Measurements from ENCODE around the gene IL21.
"Not testable (repeated sequence)": the region's sequence is repeated elsewhere in the genome, so short reads cannot be mapped to it uniquely, and the experiment has no call there.

IL21 gene

DNA sequence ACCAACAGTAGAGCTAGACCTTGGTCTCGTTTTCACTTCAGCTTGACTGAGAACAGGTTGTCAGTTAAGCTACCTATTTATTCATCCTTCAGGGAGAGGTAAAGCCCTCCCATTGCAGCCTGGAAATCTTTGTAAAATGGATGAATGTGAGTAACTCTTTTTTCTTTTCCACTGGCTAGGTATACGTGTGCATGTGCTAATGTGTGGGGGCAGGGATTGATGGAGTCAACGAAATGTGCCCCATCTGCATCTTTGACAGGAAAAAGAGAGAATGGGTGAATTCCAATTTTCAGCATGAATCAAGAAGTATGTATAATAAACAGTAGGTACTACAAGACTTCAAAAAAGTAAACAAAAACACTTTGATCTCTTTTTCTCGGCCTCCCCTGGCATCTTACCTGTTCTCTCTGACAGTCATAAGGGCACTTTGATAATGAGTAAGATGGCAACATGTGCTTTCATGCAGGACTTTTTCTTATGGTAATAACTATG, at the start of gene IL21:
TSS of gene IL21 (minus strand) at position 51 of the 492 bp plus-strand sequence. CDS start 55 bp downstream, outside the sequence.
- DNase-seq = no peak

- no peak for DNase-seq
Measured at GRCh38 chr4:122669911-122670738, 49.3 kb upstream of the IL21 start.

DNA sequence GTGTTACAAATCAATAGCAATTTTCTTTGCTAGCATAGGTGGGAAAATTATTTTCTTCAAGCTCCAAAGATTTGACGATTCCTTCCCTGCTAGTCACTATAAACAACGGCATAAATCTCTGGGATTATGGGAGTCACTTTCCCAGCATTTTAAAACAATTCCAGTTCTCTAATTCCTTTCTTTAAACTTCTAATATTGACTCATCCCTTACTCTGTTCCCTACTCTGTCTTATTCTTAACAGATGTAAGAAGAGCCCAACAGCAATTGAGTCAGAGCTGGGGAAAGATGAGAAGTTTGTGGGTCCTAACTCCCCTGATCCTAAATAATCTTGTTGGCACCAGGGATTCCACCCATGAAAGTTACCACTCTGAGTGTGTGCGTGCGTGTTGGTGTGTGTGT, 47.4 kb upstream of the IL21 start:
- no peak for DNase-seq

DNA sequence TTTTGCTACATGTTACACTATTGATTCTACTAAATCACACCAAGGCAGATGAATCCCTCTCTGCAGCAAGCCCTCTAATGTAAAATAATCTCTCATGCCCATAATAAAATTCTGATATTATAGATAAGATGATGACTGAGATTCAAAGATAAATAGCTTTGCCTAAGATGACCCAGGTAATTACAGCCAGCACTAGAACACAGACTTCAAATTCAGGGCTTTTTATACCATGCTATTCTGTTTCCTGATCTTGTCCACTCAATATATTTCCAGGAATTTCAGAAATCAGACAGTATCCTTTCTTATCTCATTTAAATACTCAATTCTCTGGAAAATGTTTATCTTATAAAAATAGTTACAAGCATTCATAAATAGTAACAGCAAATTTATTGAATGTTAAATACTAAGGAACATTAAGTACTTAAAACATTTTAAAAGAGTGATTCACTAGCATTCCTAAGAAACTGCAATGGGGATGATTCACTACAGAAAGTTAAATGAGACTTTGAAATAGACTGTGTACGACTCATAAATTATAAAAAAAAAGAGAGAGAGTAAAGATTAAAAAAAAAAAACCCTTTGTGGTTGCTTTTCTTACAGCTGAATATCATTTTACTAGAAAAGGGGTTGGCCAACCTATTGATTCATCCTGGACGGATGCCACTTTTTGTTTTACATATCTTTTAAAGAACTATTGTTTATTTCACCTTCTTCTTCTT, 45.8 kb upstream of the IL21 start:
- DNase-seq = no peak

- DNase-seq = no peak
Measured at GRCh38 chr4:122665161-122665929, 44.5 kb upstream of the IL21 start.

GRCh38 chr4:122663814-122664610, 43.1 kb upstream of the IL21 start:
- DNase-seq = no peak

GRCh38 chr4:122663291-122663690, 42.4 kb upstream of the IL21 start:
- DNase-seq = no peak

GRCh38 chr4:122662701-122663100, 41.8 kb upstream of the IL21 start:
- DNase-seq = no peak

DNA sequence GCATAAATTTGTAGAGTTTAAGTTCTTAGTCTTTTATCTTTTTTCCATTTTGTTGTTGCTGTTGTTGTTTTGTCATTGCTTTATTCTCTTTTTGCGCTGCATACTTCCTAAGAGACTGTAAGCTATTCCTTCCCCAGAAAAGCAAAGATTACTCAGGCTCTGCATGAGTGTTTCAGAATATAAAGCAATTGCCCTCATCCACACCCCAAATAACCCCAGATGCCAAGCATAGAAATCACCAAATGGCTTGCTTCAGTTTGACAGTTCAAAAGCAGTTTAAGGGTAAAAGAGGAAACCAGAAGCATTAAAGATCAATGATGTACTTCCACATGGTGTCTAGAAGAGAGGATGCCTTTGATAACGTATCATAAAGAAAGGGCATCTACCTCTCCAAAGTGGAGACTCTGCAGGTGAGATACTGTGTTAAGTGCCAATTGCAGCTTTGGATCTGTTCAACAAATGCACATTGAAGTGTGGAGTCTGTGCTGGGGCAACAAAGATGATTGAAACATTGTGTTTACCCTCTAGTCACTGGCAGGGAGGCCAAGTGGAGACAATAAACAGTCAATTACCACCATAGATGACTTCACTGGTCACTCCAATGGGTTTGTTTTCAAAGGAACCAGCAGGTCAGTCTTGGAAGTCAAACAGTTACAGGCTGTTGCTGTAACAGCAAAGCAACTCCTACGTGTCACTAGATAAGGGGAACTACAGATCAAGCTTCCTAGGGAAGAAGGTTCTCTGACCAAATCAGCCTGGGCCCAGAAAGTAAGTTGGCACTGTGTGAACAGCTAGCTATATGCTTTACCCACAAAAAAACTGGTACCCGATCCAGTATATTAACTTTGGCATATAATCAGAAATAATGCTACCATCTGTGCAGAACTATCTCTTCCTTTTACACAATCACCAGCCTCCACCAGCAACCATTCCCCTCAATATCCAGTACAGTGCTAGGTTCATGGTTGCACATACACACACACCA, 40.6 kb upstream of the IL21 start:
- DNase-seq = no peak

GRCh38 chr4:122658818-122659295, 38.0 kb upstream of the IL21 start:
- DNase-seq = no peak

DNA sequence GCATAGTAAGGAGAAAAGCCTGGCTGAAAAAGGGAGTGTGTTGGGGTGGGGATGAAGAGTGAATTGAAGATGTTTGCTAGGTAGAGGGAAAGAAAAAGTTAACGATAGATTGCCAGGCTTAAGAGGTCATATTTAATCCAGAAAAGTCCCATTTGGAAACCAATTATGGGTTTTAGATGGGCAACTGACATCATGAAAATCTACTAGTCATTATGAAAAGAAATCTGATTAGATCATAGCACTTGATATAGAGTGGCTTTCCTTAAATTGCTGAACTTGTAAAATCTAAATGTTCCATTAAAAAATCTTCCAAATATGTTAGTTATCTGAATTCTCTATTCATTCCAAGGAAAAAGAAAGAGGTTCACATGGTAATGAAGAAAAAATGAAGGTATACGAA, 37.5 kb upstream of the IL21 start:
- DNase-seq = no peak

GRCh38 chr4:122657553-122657952, 36.7 kb upstream of the IL21 start:
- DNase-seq = no peak

DNA sequence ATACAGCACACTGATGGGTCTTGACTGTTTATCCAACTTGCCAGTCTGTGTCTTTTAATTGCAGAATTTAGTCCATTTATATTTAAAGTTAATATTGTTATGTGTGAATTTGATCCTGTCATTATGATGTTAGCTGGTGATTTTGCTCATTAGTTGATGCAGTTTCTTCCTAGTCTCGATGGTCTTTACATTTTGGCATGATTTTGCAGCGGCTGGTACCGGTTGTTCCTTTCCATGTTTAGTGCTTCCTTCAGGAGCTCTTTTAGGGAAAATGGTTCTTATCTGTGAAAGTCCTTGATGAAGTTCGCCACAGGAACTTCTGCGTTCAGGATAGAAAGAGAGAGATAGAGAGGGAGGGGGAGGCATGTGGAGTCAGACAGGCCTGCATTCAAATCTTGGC, 35.7 kb upstream of the IL21 start:
- not testable (repeated sequence) for DNase-seq

GRCh38 chr4:122652379-122652778, 31.5 kb upstream of the IL21 start:
- DNase-seq = no peak

DNA sequence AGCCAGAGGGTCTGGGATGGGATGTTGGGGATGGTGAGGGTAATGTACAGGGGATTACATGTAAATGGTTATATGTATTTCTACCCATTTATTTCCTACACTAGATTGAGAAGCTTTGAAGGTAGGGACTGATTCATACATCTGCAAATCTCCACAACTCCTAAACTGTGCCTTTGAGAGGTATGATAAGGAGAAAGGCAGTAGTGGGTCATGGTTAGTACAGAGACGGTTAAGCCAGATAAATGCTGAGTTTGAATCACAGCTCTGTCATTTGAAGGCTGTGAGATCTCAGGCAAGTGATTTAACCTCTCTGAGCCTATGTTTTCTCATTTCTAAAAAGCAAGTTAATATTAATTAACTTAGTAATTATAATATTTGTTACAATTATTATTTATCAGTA, 29.3 kb upstream of the IL21 start:
- DNase-seq = no peak

GRCh38 chr4:122647656-122648055, 26.8 kb upstream of the IL21 start:
- DNase-seq = no peak

DNA sequence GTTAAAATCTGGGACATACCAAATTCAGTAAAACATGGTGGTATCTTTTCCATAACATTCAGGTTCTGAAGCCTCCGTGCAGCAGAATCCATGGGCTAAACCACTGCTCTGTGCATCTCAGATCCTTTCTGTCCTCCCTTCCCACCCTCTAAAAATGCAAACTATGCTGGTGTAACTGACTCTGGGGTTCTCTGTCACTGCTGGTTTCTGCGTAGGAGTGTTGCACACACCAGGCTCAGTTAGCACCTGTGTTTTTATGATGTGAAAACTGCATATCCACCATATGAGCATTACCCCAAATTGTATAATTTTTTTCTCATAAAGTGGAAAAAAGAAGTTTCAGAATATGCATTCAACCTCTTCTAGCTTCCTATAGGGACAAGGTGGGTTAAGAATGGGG, 22.4 kb upstream of the IL21 start:
- no peak for DNase-seq

- no peak for DNase-seq
Measured at GRCh38 chr4:122639181-122639580, 18.3 kb upstream of the IL21 start.

DNA sequence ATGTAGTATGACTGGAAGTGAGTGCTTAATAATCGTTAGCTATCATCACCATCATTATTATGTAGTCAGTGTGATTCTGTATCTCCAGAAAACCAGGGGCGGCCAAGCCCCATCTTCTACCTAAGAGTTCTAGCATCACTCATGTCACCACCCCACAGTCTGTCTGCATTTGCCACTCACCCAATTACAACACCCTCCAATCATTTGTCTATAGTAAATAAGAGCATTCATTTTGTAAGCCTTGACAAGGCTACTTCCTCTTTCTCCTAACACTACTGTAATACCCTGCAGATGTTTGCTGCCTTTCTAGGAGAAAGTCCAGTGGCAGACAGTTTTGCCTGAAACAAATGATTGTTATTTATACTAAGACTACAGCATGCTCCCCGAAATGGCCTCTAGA, 15.8 kb upstream of the IL21 start:
- no peak for DNase-seq

DNA sequence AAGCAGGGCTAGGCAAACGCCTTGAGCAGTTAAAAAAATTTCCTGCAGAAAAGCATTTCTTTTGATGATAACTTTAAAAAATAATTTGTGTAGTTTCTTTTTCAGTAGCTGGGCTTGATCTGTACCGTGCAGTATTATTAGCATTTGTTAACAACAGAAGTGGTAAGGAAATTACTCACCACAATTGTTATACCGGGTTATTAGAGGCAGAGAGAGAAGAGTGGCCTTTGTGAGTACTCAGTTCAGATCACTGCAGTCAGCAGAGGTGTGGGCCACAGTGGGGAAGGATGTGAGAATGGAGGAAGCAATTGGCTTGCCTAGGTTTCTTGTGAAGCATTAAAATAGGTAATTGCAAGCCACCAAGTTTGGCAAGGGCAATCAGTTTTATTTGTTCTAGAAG, 14.3 kb upstream of the IL21 start:
- DNase-seq = no peak

DNA sequence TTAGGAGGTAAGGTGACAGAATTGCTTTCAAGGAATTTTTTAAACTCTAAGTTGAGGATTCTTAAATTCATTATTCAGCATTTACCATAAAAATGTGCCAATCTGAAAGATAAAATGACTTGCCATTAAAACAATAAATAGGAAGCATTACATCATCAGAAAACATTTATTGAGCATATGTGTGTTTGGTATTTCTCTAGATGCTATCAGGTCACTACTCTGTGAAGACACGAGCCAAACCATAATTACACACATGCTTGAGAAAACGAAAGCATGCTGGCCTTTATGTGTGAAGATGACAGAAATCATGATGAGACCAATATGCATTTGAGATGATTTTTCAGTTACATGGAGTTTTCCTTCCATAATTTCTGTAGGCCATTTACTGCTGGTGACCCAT, 12.3 kb upstream of the IL21 start:
- no peak for DNase-seq

Data from NCI-H187 treated with DMSO at 0.1 percent for 48 hours (cell line).